Right kidney (tissue), 9 donors: Measurements from ENCODE around the gene ABCB4.

Experiments
- DNase-seq: peaks from one replicate; pipeline ENCODE4 v3.0.0-alpha.2; 2016
- long read RNA-seq, 8 donors: transcript quantifications; one replicate each; lab custom pipeline, GENCODE V29; 2026

The ABCB4 gene
- long read RNA-seq, donor 1 = 0 reads
- long read RNA-seq, donor 2 = 0 reads
- long read RNA-seq, donor 3 = 0 reads
- long read RNA-seq, donor 4 = 0 reads
- long read RNA-seq, donor 5 = 0 reads
- long read RNA-seq, donor 6 = 0 reads
- long read RNA-seq, donor 7 = 0 reads
- long read RNA-seq, donor 8 = 0 reads

GRCh38 chr7:87475359-87476178 lies at the start of gene ABCB4:
Gene ABCB4 (minus strand): TSS chr7:87475680. CDS start chr7:87475465, 215 bp downstream.
- DNase-seq = peak; percentile 55

GRCh38 chr7:87518735-87519134 lies 43.3 kb upstream of the ABCB4 start:
- no peak for DNase-seq

GRCh38 chr7:87517891-87518290 lies 42.4 kb upstream of the ABCB4 start:
- no peak for DNase-seq

- DNase-seq = no peak
These were observed 41.8 kb upstream of the ABCB4 start for GRCh38 chr7:87517136-87517815.

- no peak for DNase-seq
These were observed 38.4 kb upstream of the ABCB4 start for GRCh38 chr7:87513735-87514335.

GRCh38 chr7:87512906-87513305 lies 37.4 kb upstream of the ABCB4 start:
- DNase-seq = no peak

- DNase-seq = no peak
These were observed 36.0 kb upstream of the ABCB4 start for GRCh38 chr7:87511510-87511909.

GRCh38 chr7:87510411-87510875 lies 35.0 kb upstream of the ABCB4 start:
- no peak for DNase-seq

GRCh38 chr7:87507446-87507845 lies 32.0 kb upstream of the ABCB4 start:
- no peak for DNase-seq

GRCh38 chr7:87506246-87507180 lies 31.0 kb upstream of the ABCB4 start:
- no peak for DNase-seq

GRCh38 chr7:87505557-87506245 lies 30.2 kb upstream of the ABCB4 start:
- no peak for DNase-seq

- DNase-seq = no peak
These were observed 29.6 kb upstream of the ABCB4 start for GRCh38 chr7:87505122-87505521.

- no peak for DNase-seq
These were observed 24.0 kb upstream of the ABCB4 start for GRCh38 chr7:87499494-87499893.

GRCh38 chr7:87498893-87499292 lies 23.4 kb upstream of the ABCB4 start:
- no peak for DNase-seq

GRCh38 chr7:87497482-87497881 lies 22.0 kb upstream of the ABCB4 start:
- no peak for DNase-seq

GRCh38 chr7:87495366-87495765 lies 19.9 kb upstream of the ABCB4 start:
- DNase-seq = no peak

GRCh38 chr7:87494454-87494853 lies 19.0 kb upstream of the ABCB4 start:
- DNase-seq = no peak

- no peak for DNase-seq
These were observed 7.7 kb upstream of the ABCB4 start for GRCh38 chr7:87483131-87483530.

GRCh38 chr7:87482115-87482514 lies 6.6 kb upstream of the ABCB4 start:
- no peak for DNase-seq

- no peak for DNase-seq
These were observed 4.9 kb upstream of the ABCB4 start for GRCh38 chr7:87480386-87480785.

GRCh38 chr7:87479951-87480350 lies 4.5 kb upstream of the ABCB4 start:
- no peak for DNase-seq
